Cardiac fibroblast (primary cell): Measurements from ENCODE around the gene MRGPRF.

Source experiments
- DNase-seq, 2 donors: peaks; one replicate each; pipeline versions ENCODE4 v3.0.0 to v3.0.0-alpha.2; 2010; ENCODE audit warnings: low read depth in 2 of 2
- H3K4me3 ChIP-seq, 2 donors: replicated peaks in 1 of 2; 1 replicate in 1 of 2; 2 replicates in 1 of 2; pipeline ENCODE4 v1.5.1; 2011; ENCODE audit warnings: low read depth in 2 of 2, low read length in 2 of 2, mild to moderate bottlenecking in 2 of 2, moderate library complexity in 1 of 2
- CTCF ChIP-seq: IDR thresholded peaks from one replicate; pipeline ENCODE4 v1.5.1; 2011; ENCODE audit warnings: low read depth, mild to moderate bottlenecking, low read length, inconsistent platforms

Gene MRGPRF

GRCh38 chr11:69005183-69005630 is 7.8 kb downstream of the MRGPRF start:
- no peak for DNase-seq
- TF ChIP-seq CTCF: no peak
- H3K4me3 ChIP-seq: no peak overlapping the region

- DNase-seq: no peak
- no peak for TF ChIP-seq CTCF
- H3K4me3 ChIP-seq: no peak overlapping the region
Measured at GRCh38 chr11:69004411-69005182, 8.4 kb downstream of the MRGPRF start.

GRCh38 chr11:69003866-69004367 is 9.1 kb downstream of the MRGPRF start:
- TF ChIP-seq CTCF: no peak
- DNase-seq: no peak

DNA sequence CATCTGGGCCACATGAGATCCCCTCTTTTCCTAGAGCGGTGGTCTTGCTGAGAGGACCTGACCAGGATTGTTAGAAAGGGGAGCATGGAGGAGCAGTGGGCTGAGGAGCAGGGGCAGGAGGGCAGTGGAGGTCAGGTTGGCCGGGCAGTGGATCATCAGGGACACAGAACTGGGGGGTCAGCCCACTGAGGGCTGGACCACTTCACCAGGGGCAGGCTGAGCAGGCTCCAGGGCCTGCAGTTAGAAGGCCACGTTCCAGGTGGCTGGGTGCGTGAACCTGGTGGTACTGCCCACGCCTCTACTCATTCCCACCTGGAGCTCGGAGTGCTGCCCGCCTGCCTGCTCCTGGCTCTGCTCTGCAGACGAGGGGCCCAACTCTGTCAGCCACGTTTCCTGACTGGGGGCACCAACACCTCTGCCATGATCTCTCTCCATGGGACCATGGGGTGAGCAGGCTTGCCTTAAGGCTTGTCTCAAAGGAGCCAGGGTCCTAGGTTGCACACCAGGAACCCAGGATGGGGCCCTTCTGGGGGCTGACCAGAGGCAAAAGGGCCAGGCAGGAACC is 9.7 kb downstream of the MRGPRF start:
- no peak for TF ChIP-seq CTCF

More at GRCh38 chr11:69003866-69004367, 9.1 kb downstream of the MRGPRF start:
- H3K4me3 ChIP-seq: no peak overlapping the region

DNA sequence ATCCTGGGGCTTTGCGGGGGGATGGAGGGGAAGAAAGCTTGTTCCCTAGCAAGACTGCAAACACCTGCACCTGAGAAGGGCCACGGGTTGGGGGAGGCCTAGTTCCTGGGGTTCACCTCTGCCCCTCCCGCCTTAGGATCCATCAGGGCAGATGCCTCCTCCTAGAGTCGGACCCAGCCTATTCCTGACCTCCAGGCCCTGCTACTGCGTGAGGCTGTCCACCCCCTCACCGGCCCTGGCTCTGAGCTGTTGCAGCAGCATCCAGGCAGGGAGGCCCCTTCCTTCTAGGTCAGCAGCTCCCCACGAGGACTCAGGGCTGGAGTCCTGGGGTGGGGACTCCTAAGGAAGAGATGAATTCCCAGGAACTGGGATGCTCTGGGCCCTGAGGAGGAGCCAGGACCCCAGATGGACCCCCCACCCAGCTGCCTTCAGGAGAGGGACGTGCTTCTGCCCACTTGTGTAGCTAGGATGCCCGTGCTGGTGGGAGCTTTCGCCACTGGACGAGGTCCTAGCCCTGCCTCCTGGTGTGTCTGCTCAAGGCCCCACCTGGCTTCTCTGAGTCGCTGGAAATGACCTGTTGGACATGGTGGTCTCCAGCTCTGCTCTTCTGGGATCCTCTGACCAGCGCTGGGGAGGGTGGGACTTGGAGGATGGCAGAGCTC is 10.3 kb downstream of the MRGPRF start:
- no peak overlapping the region for H3K4me3 ChIP-seq
- DNase-seq: no peak
- no peak for TF ChIP-seq CTCF

More for the DNA sequence above, 9.7 kb downstream of the MRGPRF start:
- DNase-seq: no peak
- H3K4me3 ChIP-seq: no peak overlapping the region

DNA sequence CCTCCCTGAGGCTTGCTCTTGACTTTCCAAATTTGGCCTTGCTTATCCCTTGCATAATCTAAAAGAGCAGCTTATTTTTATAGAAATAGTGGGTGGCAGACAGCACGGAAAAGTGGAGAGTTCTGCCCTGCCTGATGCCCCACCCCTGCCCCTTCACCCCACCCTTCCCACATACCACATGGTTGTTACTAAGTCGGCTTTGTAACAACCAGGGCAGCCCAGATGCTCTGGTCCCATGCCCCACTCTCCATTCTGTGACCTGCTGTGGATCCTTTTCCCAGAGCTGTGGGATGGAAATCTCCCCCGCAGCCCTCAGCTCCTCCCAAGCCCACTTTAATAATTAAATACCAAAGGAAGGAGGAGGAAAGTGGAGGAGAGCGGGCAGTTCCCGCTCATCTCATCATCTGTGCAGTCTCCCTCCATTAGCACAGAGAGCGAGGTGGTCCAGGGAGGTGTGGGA is 10.9 kb downstream of the MRGPRF start:
- TF ChIP-seq CTCF: no peak
- H3K4me3 ChIP-seq: no peak overlapping the region
- no peak for DNase-seq
